DND-41 (cell line): Measurements from ENCODE around the gene TMEM252.

Experiments used
- ATAC-seq: fragments of 200-7000 bp; cut with Tn5 transposase; 3 replicates; pipeline ENCODE4 v1.9.1; 2021; ENCODE audit warnings: low read depth; ENCODE audit not compliant: insufficient read depth
- DNase-seq: peaks from one replicate; pipeline ENCODE4 v3.0.0-alpha.2; 2020
- H2AFZ ChIP-seq: 2 replicates; pipeline ENCODE4 v1.6.0; 2012; ENCODE audit warnings: low read depth, low read length
- H3K27ac ChIP-seq: 2 replicates; pipeline ENCODE4 v1.5.1; 2012; ENCODE audit warnings: low read length, inconsistent platforms
- H3K27me3 ChIP-seq: fragments of 200-600 bp; sonication (generic); 2 replicates; pipeline ENCODE4 v1.6.0; 2012; ENCODE audit warnings: low read length, mild to moderate bottlenecking, inconsistent platforms; ENCODE audit not compliant: insufficient read depth, poor library complexity
- H3K36me3 ChIP-seq: 2 replicates; pipeline ENCODE4 v1.5.1; 2012; ENCODE audit warnings: low read length, inconsistent platforms; ENCODE audit not compliant: insufficient read depth
- H3K4me1 ChIP-seq: 2 replicates; pipeline ENCODE4 v1.5.1; 2012; ENCODE audit warnings: mild to moderate bottlenecking, low read length; ENCODE audit not compliant: insufficient read depth
- H3K4me2 ChIP-seq: 2 replicates; pipeline ENCODE4 v1.6.0; 2012; ENCODE audit warnings: mild to moderate bottlenecking, moderate library complexity, low read length, inconsistent platforms; ENCODE audit not compliant: insufficient read depth
- H3K4me3 ChIP-seq, 2 experiments: fragments of 200-600 bp in 1 of 2; shearing (Covaris generic) in 1 of 2; 2 replicates each; pipeline ENCODE4 v1.5.1; 2012 to 2016; ENCODE audit warnings: inconsistent platforms in 2 of 2, low read length in 2 of 2, mild to moderate bottlenecking in 2 of 2, low read depth in 1 of 2, moderate library complexity in 1 of 2
- H3K79me2 ChIP-seq: 2 replicates; pipeline ENCODE4 v1.6.0; 2012; ENCODE audit warnings: low read length, inconsistent platforms; ENCODE audit not compliant: insufficient read depth
- H3K9ac ChIP-seq: 2 replicates; pipeline ENCODE4 v1.6.0; 2012; ENCODE audit warnings: low read depth, mild to moderate bottlenecking, inconsistent platforms, low read length, moderate library complexity
- H3K9me3 ChIP-seq: 2 replicates; pipeline ENCODE4 v1.5.1; 2012; ENCODE audit warnings: low read length, moderate library complexity, mild to moderate bottlenecking, inconsistent platforms; ENCODE audit not compliant: insufficient read depth, severe bottlenecking
- H4K20me1 ChIP-seq: 2 replicates; pipeline ENCODE4 v1.6.0; 2012; ENCODE audit warnings: low read length; ENCODE audit not compliant: insufficient read depth
- CTCF ChIP-seq: IDR thresholded peaks from 2 replicates; pipeline ENCODE4 v1.5.1; 2012; ENCODE audit warnings: borderline replicate concordance, low read length, moderate library complexity, mild to moderate bottlenecking; ENCODE audit not compliant: poor library complexity, severe bottlenecking; ENCODE audit errors: extremely low read depth
- EZH2 ChIP-seq: IDR thresholded peaks from 3 replicates; pipeline ENCODE4 v1.6.1; 2012; ENCODE audit warnings: borderline replicate concordance, low read depth, mild to moderate bottlenecking, moderate library complexity, low read length, inconsistent platforms; ENCODE audit not compliant: severe bottlenecking

TMEM252 gene

GRCh38 chr9:68506551-68506950 lies 34.1 kb downstream of the TMEM252 start:
- H3K36me3 ChIP-seq, result no peaks in the 10 kb centered on the region
- DNase-seq, result no peak
- H3K27me3 ChIP-seq, result no peaks in the 10 kb centered on the region
- H3K4me1 ChIP-seq, result no peaks in the 10 kb centered on the region
- H3K27ac ChIP-seq, result no peak overlapping the region
- H3K4me2 ChIP-seq, result no peak overlapping the region
- H3K79me2 ChIP-seq, result no peaks in the 10 kb centered on the region
- no peak for ATAC-seq
- H4K20me1 ChIP-seq, result no peaks in the 10 kb centered on the region
- no peak overlapping the region for H2AFZ ChIP-seq
- no peak overlapping the region for H3K9ac ChIP-seq
- H3K4me3 ChIP-seq, result no peak overlapping the region
- TF ChIP-seq EZH2, result no peak
- TF ChIP-seq CTCF, result no peak
- no peaks in the 10 kb centered on the region for H3K9me3 ChIP-seq

- no peak overlapping the region for H3K4me2 ChIP-seq
- H3K27me3 ChIP-seq, result no peaks in the 10 kb centered on the region
- H3K9me3 ChIP-seq, result no peaks in the 10 kb centered on the region
- no peaks in the 10 kb centered on the region for H3K4me1 ChIP-seq
- no peaks in the 10 kb centered on the region for H3K36me3 ChIP-seq
- no peaks in the 10 kb centered on the region for H4K20me1 ChIP-seq
- no peak for ATAC-seq
- H3K79me2 ChIP-seq, result no peaks in the 10 kb centered on the region
- H3K4me3 ChIP-seq, result no peak overlapping the region
- DNase-seq, result no peak
- H2AFZ ChIP-seq, result no peak overlapping the region
- TF ChIP-seq CTCF, result no peak
- no peak for TF ChIP-seq EZH2
- H3K27ac ChIP-seq, result no peak overlapping the region
- H3K9ac ChIP-seq, result no peak overlapping the region
Observed at GRCh38 chr9:68505681-68506409, 34.8 kb downstream of the TMEM252 start.

- Histone ChIP-seq H2AFZ (no peak overlapping the region), H3K4me1 (0 out of 2 replicates have a peak, but pooled peaks cover 3% of the 10 kb centered on the region), H4K20me1 (no peaks in the 10 kb centered on the region), H3K9me3 (no peaks in the 10 kb centered on the region), H3K27me3 (no peaks in the 10 kb centered on the region), H3K9ac (no peak overlapping the region), H3K79me2 (no peaks in the 10 kb centered on the region), H3K36me3 (no peaks in the 10 kb centered on the region), H3K27ac (no peak overlapping the region), H3K4me2 (no peak overlapping the region), H3K4me3 (no peak overlapping the region)
- DNase-seq (no peak), ATAC-seq (no peak)
- TF ChIP-seq EZH2, result no peak
- TF ChIP-seq CTCF, result no peak
Observed at GRCh38 chr9:68502279-68502678, 38.4 kb downstream of the TMEM252 start.
